Gastroesophageal sphincter (tissue), 3 donors: ENCODE measurements around the gene NFKBIE.

Experiments
- CTCF ChIP-seq, 4 experiments: fragments of 200-600 bp in 2 of 4; fragments of 450-650 bp in 2 of 4; sonication (generic) in 1 of 4; IDR thresholded peaks; one replicate each; pipeline ENCODE4 v1.5.1; 2017 to 2019; ENCODE audit warnings: antibody characterized with exemption in 4 of 4, mild to moderate bottlenecking in 2 of 4, moderate library complexity in 2 of 4
- POLR2A ChIP-seq, 2 donors: fragments of 450-650 bp; IDR thresholded peaks; one replicate each; pipeline ENCODE4 v1.6.1; 2017; ENCODE audit warnings: antibody characterized with exemption in 2 of 2, mild to moderate bottlenecking in 2 of 2, moderate library complexity in 1 of 2
- POLR2AphosphoS5 ChIP-seq: sonication (generic); formaldehyde crosslinking; IDR thresholded peaks from one replicate; pipeline ENCODE4 v1.6.1; 2017; ENCODE audit warnings: antibody characterized with exemption

- TF ChIP-seq CTCF (IDR thresholded peaks at IDR 0.05), result no peak
- no peak for TF ChIP-seq POLR2A (IDR thresholded peaks at IDR 0.05)
- no peak for TF ChIP-seq POLR2AphosphoS5
Measured at GRCh38 chr6:44311304-44311703, 46.0 kb upstream of the NFKBIE start.
